MM.1S (cell line): ENCODE results near the gene FMN1.

Source experiments
- CTCF ChIP-seq: fragments of 300-600 bp; sonication (generic); IDR thresholded peaks from 2 replicates; pipeline ENCODE4 v1.5.1; 2016; ENCODE audit warnings: antibody characterized with exemption, low read length, mixed read lengths
- EZH2 ChIP-seq: fragments of 300-600 bp; sonication (generic); optimal IDR thresholded peaks from 2 replicates; pipeline ENCODE3; 2017; ENCODE audit warnings: low read depth, mild to moderate bottlenecking, antibody characterized with exemption, low read length, mixed read lengths
- EZH2phosphoT487 ChIP-seq: fragments of 300-600 bp; sonication (generic); IDR thresholded peaks from 2 replicates; pipeline ENCODE4 v1.6.1; 2018; ENCODE audit warnings: antibody characterized with exemption, low read length

- TF ChIP-seq CTCF (no peak), EZH2phosphoT487 (no peak), EZH2 (no peak)
These were observed 450.9 kb downstream of the FMN1 start for GRCh38 chr15:32743411-32744140.
